RWPE2 (cell line): ENCODE measurements around the gene SIGLEC6.

Experiments
- ATAC-seq: fragments of 200-7000 bp; cut with Tn5 transposase; 3 replicates; pipeline ENCODE4 v1.9.1; 2021; ENCODE audit warnings: low read depth
- DNase-seq: peaks from one replicate; pipeline ENCODE4 v3.0.0-alpha.2; 2020; ENCODE audit warnings: low spot score
- H3K27ac ChIP-seq: fragments of 450-650 bp; 2 replicates; pipeline ENCODE4 v1.5.1; 2017; ENCODE audit warnings: mild to moderate bottlenecking; ENCODE audit not compliant: poor library complexity, severe bottlenecking
- H3K27me3 ChIP-seq: fragments of 250-450 bp; sonication (Bioruptor Pico); 2 replicates; pipeline ENCODE4 v1.5.1; 2021; ENCODE audit warnings: mild to moderate bottlenecking, moderate library complexity; ENCODE audit not compliant: insufficient read depth, poor library complexity, severe bottlenecking
- H3K36me3 ChIP-seq: fragments of 250-450 bp; sonication (Bioruptor Pico); 2 replicates; pipeline ENCODE4 v1.5.1; 2020; ENCODE audit warnings: low read depth, mild to moderate bottlenecking, moderate library complexity
- H3K4me1 ChIP-seq: fragments of 250-450 bp; sonication (Bioruptor Pico); 2 replicates; pipeline ENCODE4 v1.5.1; 2021; ENCODE audit warnings: mild to moderate bottlenecking, moderate library complexity; ENCODE audit not compliant: insufficient read depth, poor library complexity, severe bottlenecking
- H3K4me3 ChIP-seq: fragments of 250-450 bp; sonication (Bioruptor Pico); 2 replicates; pipeline ENCODE4 v1.5.1; 2021; ENCODE audit warnings: mild to moderate bottlenecking, moderate library complexity; ENCODE audit not compliant: severe bottlenecking
- H3K9me3 ChIP-seq: fragments of 250-450 bp; sonication (Bioruptor Pico); 2 replicates; pipeline ENCODE4 v1.5.1; 2021; ENCODE audit warnings: mild to moderate bottlenecking, moderate library complexity; ENCODE audit not compliant: severe bottlenecking
- TF ChIP-seq, protein P1 (sequence below): fragments of 450-650 bp; IDR thresholded peaks from one replicate; pipeline ENCODE4 v1.5.1; 2017; ENCODE audit warnings: mild to moderate bottlenecking, moderate library complexity; ENCODE audit not compliant: poor library complexity, severe bottlenecking

Gene SIGLEC6

DNA sequence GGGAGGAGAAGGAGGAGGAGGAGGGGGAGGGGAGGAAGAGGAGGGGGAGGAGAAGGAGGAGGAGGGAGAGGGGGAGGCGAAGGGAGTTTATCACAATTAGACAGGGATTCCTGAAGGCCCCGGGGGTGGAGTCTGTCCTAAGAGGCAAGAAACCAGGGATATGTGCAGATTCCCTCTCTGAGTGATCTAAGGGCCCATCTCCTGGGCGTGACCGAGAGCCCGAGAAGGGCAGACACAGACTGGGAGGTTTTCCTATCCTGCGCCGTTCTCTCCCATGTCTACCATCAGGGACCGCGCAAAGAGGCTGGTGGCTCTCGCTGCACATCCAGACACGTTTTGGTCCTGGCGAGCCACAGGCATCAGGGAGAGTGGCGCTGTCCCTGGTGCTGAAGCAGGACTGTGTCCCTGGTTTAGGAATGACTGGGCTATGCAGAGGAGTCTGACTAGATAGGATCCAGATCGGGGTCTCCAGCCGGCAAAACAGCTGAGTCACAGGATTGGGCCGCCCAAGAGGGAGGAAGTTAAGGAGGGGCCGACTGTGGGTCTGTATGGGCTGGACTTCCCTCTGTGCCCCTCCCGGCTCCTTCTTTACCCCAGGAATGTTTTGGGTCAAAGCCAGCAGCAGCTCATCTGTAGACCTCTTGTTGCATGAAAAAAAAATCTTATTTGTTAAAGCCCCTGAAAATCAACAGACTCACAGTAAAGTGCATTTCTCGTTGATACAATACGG, 21.7 kb upstream of the SIGLEC6 start:
- ATAC-seq (peak; percentile 73; the same call in 2 of the 3 replicates), DNase-seq (no peak)
- Histone ChIP-seq H3K27me3 (no peaks in the 10 kb centered on the region), H3K36me3 (no peaks in the 10 kb centered on the region), H3K4me1 (no peaks in the 10 kb centered on the region), H3K27ac (no peak overlapping the region), H3K4me3 (no peak overlapping the region), H3K9me3 (no peaks in the 10 kb centered on the region)
- TF ChIP-seq, protein P1, sequence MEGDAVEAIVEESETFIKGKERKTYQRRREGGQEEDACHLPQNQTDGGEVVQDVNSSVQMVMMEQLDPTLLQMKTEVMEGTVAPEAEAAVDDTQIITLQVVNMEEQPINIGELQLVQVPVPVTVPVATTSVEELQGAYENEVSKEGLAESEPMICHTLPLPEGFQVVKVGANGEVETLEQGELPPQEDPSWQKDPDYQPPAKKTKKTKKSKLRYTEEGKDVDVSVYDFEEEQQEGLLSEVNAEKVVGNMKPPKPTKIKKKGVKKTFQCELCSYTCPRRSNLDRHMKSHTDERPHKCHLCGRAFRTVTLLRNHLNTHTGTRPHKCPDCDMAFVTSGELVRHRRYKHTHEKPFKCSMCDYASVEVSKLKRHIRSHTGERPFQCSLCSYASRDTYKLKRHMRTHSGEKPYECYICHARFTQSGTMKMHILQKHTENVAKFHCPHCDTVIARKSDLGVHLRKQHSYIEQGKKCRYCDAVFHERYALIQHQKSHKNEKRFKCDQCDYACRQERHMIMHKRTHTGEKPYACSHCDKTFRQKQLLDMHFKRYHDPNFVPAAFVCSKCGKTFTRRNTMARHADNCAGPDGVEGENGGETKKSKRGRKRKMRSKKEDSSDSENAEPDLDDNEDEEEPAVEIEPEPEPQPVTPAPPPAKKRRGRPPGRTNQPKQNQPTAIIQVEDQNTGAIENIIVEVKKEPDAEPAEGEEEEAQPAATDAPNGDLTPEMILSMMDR = no peak

DNA sequence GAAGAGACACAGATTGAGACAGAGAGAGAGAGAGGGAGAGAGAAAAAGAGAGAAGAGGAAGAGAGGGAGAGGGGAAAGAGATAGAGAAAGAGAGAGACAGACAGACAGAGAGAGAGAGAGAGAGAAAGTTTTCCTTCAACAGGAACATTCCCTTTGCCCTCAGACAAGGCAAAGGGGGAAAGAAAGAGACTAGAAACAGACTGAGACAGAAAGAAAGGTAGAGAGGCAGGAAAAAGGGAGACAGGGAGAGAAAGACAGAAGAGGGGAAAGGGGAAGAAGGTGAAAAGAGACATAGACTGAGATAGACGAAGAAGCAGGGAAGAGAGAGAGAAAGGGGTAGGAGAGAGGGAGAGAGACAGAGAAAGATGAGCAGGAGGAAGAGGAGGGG, 21.1 kb upstream of the SIGLEC6 start:
- no peaks in the 10 kb centered on the region for H3K4me1 ChIP-seq
- TF ChIP-seq, protein P1 = no peak
- no peak overlapping the region for H3K4me3 ChIP-seq
- no peak overlapping the region for H3K27ac ChIP-seq
- no peaks in the 10 kb centered on the region for H3K9me3 ChIP-seq
- no peaks in the 10 kb centered on the region for H3K27me3 ChIP-seq
- DNase-seq (no peak), ATAC-seq (no peak)
- no peaks in the 10 kb centered on the region for H3K36me3 ChIP-seq

DNA sequence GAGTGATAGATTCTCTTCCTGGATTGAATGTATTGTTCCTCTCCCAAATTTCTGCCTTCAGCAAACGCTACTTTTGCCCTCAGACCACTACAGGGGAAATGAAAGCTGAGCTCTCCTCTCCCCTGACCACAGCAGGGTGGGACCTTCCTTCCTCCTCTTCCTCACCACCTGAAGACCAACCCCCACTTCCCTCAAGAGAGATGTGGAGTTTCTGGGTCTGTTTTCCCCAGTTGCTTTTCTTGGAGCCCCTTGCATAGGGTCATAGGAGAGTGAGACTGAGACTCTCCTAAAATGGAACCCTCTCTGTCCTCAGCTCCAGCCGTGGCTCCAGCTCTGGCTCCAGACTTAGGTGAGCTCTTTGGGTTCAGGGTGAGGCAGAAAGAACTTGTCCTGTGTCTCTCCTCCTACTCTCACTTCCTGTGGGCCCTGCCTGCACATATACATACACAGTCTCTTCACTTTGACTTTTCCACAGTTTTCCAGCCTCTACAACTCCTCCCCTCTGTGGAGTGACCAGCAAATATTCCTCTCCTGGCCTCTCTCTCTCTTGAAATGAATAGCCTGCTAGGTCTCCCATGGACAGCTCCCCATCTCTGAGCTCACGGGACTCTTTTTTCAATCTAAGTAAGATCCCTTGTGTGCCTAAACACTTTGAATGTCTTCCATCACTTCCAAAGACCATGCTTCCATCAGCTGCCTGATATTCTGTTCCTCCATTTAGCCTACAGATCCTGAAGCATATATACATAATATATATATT, 20.4 kb upstream of the SIGLEC6 start:
- Histone ChIP-seq H3K4me1 (no peaks in the 10 kb centered on the region), H3K27ac (no peak overlapping the region), H3K4me3 (no peak overlapping the region), H3K36me3 (no peaks in the 10 kb centered on the region), H3K9me3 (no peaks in the 10 kb centered on the region), H3K27me3 (no peaks in the 10 kb centered on the region)
- TF ChIP-seq, protein P1 = no peak
- DNase-seq (no peak), ATAC-seq (no peak)

DNA sequence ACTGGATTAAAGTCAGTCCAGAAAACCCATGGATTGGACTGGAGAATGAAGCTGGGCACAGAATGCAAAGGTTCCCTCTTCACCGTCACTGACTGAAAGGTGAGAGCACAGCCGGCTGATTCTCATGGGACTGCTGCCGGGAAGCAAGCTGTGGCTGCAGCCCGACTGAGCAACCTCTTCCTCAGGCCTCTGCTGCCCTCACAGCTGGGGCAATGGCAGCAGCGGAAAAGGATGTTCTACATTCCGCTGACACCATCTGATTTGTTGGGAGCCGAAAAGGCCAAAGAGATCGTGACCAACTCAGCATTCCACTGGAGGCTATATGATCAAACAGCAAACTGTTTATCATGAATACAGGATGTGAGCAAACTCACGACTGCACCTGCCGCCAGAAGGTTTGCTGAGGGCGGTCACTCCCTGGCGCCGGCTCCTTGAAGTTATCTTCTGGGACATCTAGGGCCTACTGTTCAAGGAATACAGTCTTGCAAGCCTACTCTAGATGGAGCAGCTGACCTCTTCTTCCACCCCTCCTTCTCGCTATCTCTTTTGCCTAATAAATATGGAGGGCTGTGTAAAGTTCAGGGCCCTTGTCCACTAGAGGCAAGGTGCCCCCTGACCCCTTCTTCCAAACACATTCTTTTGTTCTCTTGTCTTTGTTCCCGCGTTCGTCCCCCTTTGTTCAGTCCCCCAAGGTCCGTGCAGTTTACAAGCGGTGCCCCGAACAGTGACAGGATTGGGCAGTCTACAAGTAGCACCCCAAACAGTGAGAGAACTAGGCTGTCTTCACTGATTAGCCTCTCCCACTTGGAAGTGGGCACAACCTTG, 19.6 kb upstream of the SIGLEC6 start:
- no peak overlapping the region for H3K4me3 ChIP-seq
- TF ChIP-seq, protein P1 = no peak
- no peak for ATAC-seq
- no peaks in the 10 kb centered on the region for H3K4me1 ChIP-seq
- H3K27me3 ChIP-seq = no peaks in the 10 kb centered on the region
- no peak for DNase-seq
- H3K9me3 ChIP-seq = no peaks in the 10 kb centered on the region
- no peak overlapping the region for H3K27ac ChIP-seq
- no peaks in the 10 kb centered on the region for H3K36me3 ChIP-seq
